Neutrophil (primary cell): ENCODE data around the gene OGN.

Source experiments
- H3K27ac ChIP-seq: fragments of 200-600 bp; sonication (generic); 2 replicates; pipeline ENCODE4 v1.5.1; 2016; ENCODE audit warnings: mild to moderate bottlenecking, moderate library complexity
- H3K27me3 ChIP-seq: fragments of 200-600 bp; sonication (generic); 2 replicates; pipeline ENCODE4 v1.6.0; 2016; ENCODE audit warnings: mild to moderate bottlenecking
- H3K36me3 ChIP-seq: fragments of 200-600 bp; sonication (generic); 2 replicates; pipeline ENCODE4 v1.5.1; 2017
- H3K4me1 ChIP-seq, 2 experiments: fragments of 200-600 bp in 1 of 2; sonication (generic) in 1 of 2; 1 replicate in 1 of 2; 2 replicates in 1 of 2; pipeline versions ENCODE4 v1.5.1 to v1.6.1; 2013 to 2016; ENCODE audit warnings: low read depth in 1 of 2, low read length in 1 of 2, mild to moderate bottlenecking in 1 of 2, moderate library complexity in 1 of 2; ENCODE audit not compliant: control insufficient read depth in 1 of 2, insufficient read depth in 1 of 2
- H3K4me3 ChIP-seq, 2 experiments: fragments of 200-600 bp in 1 of 2; sonication (generic) in 1 of 2; 1 replicate in 1 of 2; 2 replicates in 1 of 2; pipeline ENCODE4 v1.5.1; 2013 to 2016; ENCODE audit warnings: low read depth in 1 of 2, low read length in 1 of 2, mild to moderate bottlenecking in 1 of 2, moderate library complexity in 1 of 2
- H3K9me3 ChIP-seq: fragments of 200-600 bp; sonication (generic); 2 replicates; pipeline ENCODE4 v1.5.1; 2016
- TF ChIP-seq, protein P1 (sequence below): fragments of 200-600 bp; sonication (generic); IDR thresholded peaks from 2 replicates; pipeline ENCODE4 v1.5.1; 2016; ENCODE audit warnings: antibody characterized with exemption

The OGN gene

DNA sequence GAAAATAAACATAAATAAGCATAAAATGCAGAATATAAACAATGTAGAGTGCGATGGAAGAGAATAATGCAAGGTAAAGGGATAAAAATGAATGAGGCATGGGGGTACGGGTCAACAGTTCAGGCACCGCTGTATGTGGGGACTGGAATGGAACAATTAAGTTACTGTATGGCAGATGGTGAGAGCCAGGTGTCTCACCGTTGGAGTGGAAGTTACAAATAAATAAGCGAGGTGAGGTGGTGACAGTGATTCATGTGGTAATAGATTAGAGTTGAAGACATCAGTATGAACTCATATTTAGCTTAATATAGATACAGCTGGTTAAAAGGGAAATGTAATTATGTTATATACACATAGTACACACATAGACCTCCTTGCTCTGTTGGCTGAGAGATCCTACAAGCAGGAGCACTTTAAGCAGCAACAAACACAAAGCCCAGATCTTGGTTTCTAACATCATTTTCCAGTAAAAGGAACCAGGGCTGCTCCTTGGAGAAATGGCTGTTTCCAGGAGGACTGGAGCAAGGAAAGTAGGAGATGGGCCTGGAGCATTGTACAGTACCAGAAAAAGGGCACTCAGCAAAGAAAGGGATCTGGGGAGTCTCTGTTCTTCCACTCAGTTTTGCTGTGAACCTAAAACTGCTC, 22.2 kb upstream of the OGN start:
- no peak overlapping the region for H3K4me3 ChIP-seq
- no peaks in the 10 kb centered on the region for H3K27me3 ChIP-seq
- no peaks in the 10 kb centered on the region for H3K9me3 ChIP-seq
- no peaks in the 10 kb centered on the region for H3K36me3 ChIP-seq
- no peak overlapping the region for H3K27ac ChIP-seq
- TF ChIP-seq, protein P1, sequence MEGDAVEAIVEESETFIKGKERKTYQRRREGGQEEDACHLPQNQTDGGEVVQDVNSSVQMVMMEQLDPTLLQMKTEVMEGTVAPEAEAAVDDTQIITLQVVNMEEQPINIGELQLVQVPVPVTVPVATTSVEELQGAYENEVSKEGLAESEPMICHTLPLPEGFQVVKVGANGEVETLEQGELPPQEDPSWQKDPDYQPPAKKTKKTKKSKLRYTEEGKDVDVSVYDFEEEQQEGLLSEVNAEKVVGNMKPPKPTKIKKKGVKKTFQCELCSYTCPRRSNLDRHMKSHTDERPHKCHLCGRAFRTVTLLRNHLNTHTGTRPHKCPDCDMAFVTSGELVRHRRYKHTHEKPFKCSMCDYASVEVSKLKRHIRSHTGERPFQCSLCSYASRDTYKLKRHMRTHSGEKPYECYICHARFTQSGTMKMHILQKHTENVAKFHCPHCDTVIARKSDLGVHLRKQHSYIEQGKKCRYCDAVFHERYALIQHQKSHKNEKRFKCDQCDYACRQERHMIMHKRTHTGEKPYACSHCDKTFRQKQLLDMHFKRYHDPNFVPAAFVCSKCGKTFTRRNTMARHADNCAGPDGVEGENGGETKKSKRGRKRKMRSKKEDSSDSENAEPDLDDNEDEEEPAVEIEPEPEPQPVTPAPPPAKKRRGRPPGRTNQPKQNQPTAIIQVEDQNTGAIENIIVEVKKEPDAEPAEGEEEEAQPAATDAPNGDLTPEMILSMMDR: no peak
- H3K4me1 ChIP-seq: no peaks in the 10 kb centered on the region

DNA sequence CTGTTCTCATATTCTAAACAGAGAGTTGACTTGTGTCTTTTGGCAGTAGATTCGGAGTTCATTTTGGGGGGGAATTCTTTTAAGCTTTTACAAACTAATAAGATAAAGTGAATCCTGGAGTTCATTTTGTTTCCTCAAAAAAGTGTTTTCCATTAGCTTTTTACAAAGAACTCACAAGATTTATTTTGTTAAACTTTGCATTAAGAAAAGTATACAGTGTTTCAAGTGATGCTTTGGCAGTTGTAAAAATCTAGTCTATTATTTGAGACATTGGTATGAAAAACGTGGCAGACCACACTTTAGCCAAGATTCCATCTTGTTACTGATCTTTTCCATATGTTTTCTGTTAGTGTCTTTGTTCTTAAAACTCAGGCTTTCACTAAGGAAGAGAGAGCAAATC, 21.1 kb upstream of the OGN start:
- Histone ChIP-seq H3K4me1 (no peaks in the 10 kb centered on the region), H3K36me3 (no peaks in the 10 kb centered on the region), H3K9me3 (no peaks in the 10 kb centered on the region), H3K27me3 (no peaks in the 10 kb centered on the region), H3K27ac (no peak overlapping the region), H3K4me3 (no peak overlapping the region)
- TF ChIP-seq, protein P1: no peak

DNA sequence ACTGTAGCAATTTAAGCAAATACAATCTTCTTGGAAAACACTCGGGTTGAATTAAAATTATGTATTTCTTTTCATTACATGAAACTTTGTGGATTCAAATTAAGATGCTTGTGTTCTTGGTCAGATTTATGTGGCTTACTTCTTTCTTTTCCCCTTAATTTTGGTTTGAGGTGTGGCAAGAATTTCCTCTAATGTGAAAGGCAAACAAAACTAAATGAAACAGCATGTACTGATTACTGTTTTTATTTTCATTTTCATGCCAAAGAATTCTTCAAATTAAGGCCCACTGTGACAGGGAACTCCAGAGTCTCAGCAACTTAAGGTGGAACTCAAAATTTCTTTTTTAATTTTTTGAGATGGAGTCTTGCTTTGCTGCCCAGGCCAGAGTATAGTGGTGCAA, 20.0 kb upstream of the OGN start, which contains the start of gene OMD:
Gene OMD, minus strand, starts transcription at position 132 of the 400 bp plus-strand sequence. CDS start 6,913 bp downstream, outside the sequence.
- Histone ChIP-seq H3K9me3 (no peaks in the 10 kb centered on the region), H3K4me3 (no peak within 1 kb of the TSS), H3K27ac (no peak within 1 kb of the TSS), H3K36me3 (no peaks in the 10 kb centered on the region), H3K27me3 (no peaks in the 10 kb centered on the region), H3K4me1 (no peaks in the 10 kb centered on the region)
- TF ChIP-seq, protein P1: no peak

DNA sequence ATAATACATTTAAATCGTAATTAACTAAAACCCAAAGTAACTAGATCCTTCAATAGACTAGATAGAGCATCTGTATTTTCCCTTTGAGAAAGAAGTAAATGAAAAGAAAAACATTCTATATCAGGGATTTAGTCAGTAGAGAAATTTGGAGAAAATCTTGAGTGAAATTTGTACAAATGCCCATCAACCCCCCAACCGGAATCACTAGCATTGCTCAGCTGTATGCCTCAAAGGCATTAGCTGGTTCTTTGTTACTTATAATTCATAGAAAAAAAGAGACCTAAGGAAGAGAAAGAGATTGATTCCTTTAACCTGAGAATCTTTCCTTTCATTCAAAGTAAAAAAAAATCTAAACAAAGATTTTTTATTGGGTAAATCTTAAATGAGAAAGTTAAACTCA, 19.2 kb upstream of the OGN start:
- H3K27me3 ChIP-seq: no peaks in the 10 kb centered on the region
- no peaks in the 10 kb centered on the region for H3K36me3 ChIP-seq
- TF ChIP-seq, protein P1: no peak
- H3K27ac ChIP-seq: no peak overlapping the region
- H3K4me1 ChIP-seq: no peaks in the 10 kb centered on the region
- H3K9me3 ChIP-seq: no peaks in the 10 kb centered on the region
- no peak overlapping the region for H3K4me3 ChIP-seq

DNA sequence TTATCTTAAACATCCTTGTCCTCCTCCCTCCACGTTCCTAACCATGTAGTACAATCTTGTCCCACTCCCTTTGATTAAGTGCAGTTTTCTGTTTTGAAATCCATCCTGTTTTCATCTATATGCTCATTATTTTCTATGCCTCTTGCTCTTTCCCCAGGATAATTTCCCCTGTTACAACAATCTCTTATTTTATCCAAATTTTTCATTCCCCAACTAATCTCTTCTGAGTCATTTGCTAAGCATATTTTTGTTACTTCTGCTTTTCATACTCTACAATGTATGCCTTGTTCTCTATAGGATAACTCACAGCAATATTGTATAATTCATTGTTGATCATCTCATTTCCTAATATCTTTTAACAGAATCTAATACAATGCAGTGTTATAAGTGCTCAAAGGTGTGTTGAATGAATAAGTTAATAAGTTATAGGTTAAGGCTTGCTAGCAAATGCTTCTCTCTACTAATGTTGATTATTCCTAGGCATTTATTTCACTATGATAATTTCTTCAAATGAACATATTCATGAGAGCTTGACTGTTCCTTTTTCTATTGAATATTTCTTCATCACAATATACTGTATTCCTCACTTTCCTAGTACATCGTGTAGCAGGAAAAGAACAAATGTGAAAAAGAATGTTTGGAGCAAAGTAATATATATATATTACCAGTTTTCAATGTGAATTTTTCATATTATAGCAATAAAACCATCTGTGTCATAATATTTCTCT, 18.4 kb upstream of the OGN start:
- TF ChIP-seq, protein P1: no peak
- Histone ChIP-seq H3K4me1 (no peaks in the 10 kb centered on the region), H3K9me3 (no peaks in the 10 kb centered on the region), H3K27ac (no peak overlapping the region), H3K36me3 (no peaks in the 10 kb centered on the region), H3K27me3 (no peaks in the 10 kb centered on the region), H3K4me3 (no peak overlapping the region)
